SH-SY5Y (cell line): ENCODE data around the gene PAFAH1B2.

ENCODE experiments used
- GATA2 ChIP-seq: IDR thresholded peaks from 2 replicates; pipeline ENCODE4 v1.6.1; 2011; ENCODE audit warnings: mild to moderate bottlenecking, low read depth, low read length
- GATA3 ChIP-seq: IDR thresholded peaks from 2 replicates; pipeline ENCODE4 v1.6.1; 2011; ENCODE audit warnings: low read depth, mild to moderate bottlenecking, low read length, moderate library complexity

- TF ChIP-seq GATA2 (no peak), GATA3 (no peak)
These were observed 39.8 kb downstream of the PAFAH1B2 start for GRCh38 chr11:117183724-117184349.
